GM10248 (cell line): ENCODE data around the gene IMP3.

ENCODE experiments used
- CTCF ChIA-PET: fragments of 300-600 bp; sonication (Branson Sonifier 250); formaldehyde crosslinking; extraction: SDS; loops from one replicate; lab custom pipeline; 2021; ENCODE audit warnings: antibody characterized with exemption; lab: Yijun Ruan, JAX
- POLR2A ChIA-PET: fragments of 350-650 bp; sonication (Branson Sonifier 250); formaldehyde crosslinking; extraction: SDS; loops from one replicate; lab custom pipeline; 2020; ENCODE audit warnings: antibody characterized with exemption; lab: Yijun Ruan, JAX
- DNase-seq: peaks from one replicate; pipeline ENCODE4 v3.0.0; 2012; ENCODE audit errors: extremely low spot score
- CTCF ChIP-seq: IDR thresholded peaks from 2 replicates; pipeline ENCODE4 v1.5.1; 2012; ENCODE audit warnings: mild to moderate bottlenecking, low read depth; ENCODE audit errors: extremely low read depth, missing control alignments, control extremely low read depth

IMP3 gene

GRCh38 chr15:75596703-75597345 lies 43.2 kb downstream of the IMP3 start:
- no peak for DNase-seq
- ChIA-PET POLR2A (no interaction called here), CTCF (interaction anchor here (0.7 to 2.8 kb wide), 16 partner anchors 11 to 162 kb away, joined by 3 to 16 read pairs (median 3); partner anchors contain the start of gene PTPN9)
- no peak for TF ChIP-seq CTCF

- ChIA-PET POLR2A (no interaction called here), CTCF (no interaction called here)
- TF ChIP-seq CTCF: no peak
- DNase-seq: no peak
Observed at GRCh38 chr15:75594276-75594675, 45.7 kb downstream of the IMP3 start.

- CTCF ChIA-PET: interaction anchor here (1.2 to 3.1 kb wide), 4 partner anchors 9 to 48 kb away, joined by 3 to 10 read pairs (median 3); partner anchors contain the start of genes IMP3 and PTPN9
Observed at GRCh38 chr15:75591655-75592364, 48.2 kb downstream of the IMP3 start.

GRCh38 chr15:75590239-75590638 lies 49.8 kb downstream of the IMP3 start:
- no peak for TF ChIP-seq CTCF
- ChIA-PET POLR2A (no interaction called here), CTCF (interaction anchor here (0.8 to 3.1 kb wide), 4 partner anchors 10 to 23 kb away, joined by 3 to 10 read pairs (median 4); partner anchors contain the start of gene PTPN9)
- DNase-seq: no peak

More at GRCh38 chr15:75591655-75592364, 48.2 kb downstream of the IMP3 start:
- no peak for TF ChIP-seq CTCF
- POLR2A ChIA-PET: no interaction called here
- no peak for DNase-seq
